CD14-positive monocyte (primary cell): ENCODE measurements around the gene NKAIN4. TPM values are rescaled to one million over a fixed set of nuclear protein-coding genes. Genes with fewer than 3 reads are reported as not detected.

Source experiments
- DNase-seq, 3 donors: peaks; one replicate each; pipeline ENCODE4 v3.0.0-alpha.2; 2011 to 2022
- H2AFZ ChIP-seq: 2 replicates; pipeline ENCODE4 v1.6.0; 2012; ENCODE audit warnings: mild to moderate bottlenecking, low read depth, low read length, inconsistent platforms; ENCODE audit not compliant: insufficient read depth, poor library complexity, severe bottlenecking
- H3K27ac ChIP-seq, 2 donors: 1 replicate in 1 of 2; 2 replicates in 1 of 2; pipeline ENCODE4 v1.5.1; 2012 to 2013; ENCODE audit warnings: low read length in 2 of 2, control low read depth in 1 of 2, inconsistent platforms in 1 of 2, low read depth in 1 of 2, mild to moderate bottlenecking in 1 of 2
- H3K27me3 ChIP-seq, 2 donors: one replicate each; pipeline versions ENCODE4 v1.6.0 to v1.6.1; 2011 to 2013; ENCODE audit warnings: low read length in 2 of 2; ENCODE audit not compliant: control insufficient read depth in 2 of 2, insufficient read depth in 2 of 2
- H3K36me3 ChIP-seq, 2 donors: replicated peaks in 1 of 2; 1 replicate in 1 of 2; 2 replicates in 1 of 2; pipeline versions ENCODE4 v1.5.1 to v1.6.1; 2012 to 2013; ENCODE audit warnings: low read length in 2 of 2, control low read depth in 1 of 2, inconsistent platforms in 1 of 2, mild to moderate bottlenecking in 1 of 2; ENCODE audit not compliant: insufficient read depth in 2 of 2, control insufficient read depth in 1 of 2
- H3K4me1 ChIP-seq, 2 donors: 1 replicate in 1 of 2; 2 replicates in 1 of 2; pipeline versions ENCODE4 v1.5.1 to v1.6.1; 2012 to 2013; ENCODE audit warnings: low read length in 2 of 2, control low read depth in 1 of 2, inconsistent platforms in 1 of 2, mild to moderate bottlenecking in 1 of 2, moderate library complexity in 1 of 2; ENCODE audit not compliant: insufficient read depth in 2 of 2, control insufficient read depth in 1 of 2
- H3K4me2 ChIP-seq: replicated peaks from 2 replicates; pipeline ENCODE3; 2012; ENCODE audit warnings: low read length, moderate library complexity, mild to moderate bottlenecking; ENCODE audit not compliant: poor library complexity, severe bottlenecking; ENCODE audit errors: extremely low read depth
- H3K4me3 ChIP-seq, 3 experiments: fragments of 200-600 bp in 1 of 3; sonication (generic) in 1 of 3; replicated peaks in 1 of 3; 1 replicate in 2 of 3; 2 replicates in 1 of 3; pipeline ENCODE4 v1.5.1; 2011 to 2013; ENCODE audit warnings: low read length in 3 of 3, mild to moderate bottlenecking in 3 of 3, control low read depth in 2 of 3, low read depth in 2 of 3, inconsistent platforms in 1 of 3, moderate library complexity in 1 of 3
- H3K79me2 ChIP-seq: 2 replicates; pipeline ENCODE4 v1.6.0; 2012; ENCODE audit warnings: mild to moderate bottlenecking, control low read depth, inconsistent platforms, low read length, moderate library complexity; ENCODE audit not compliant: insufficient read depth
- H3K9ac ChIP-seq: 2 replicates; pipeline ENCODE4 v1.6.0; 2017; ENCODE audit warnings: low read length, mild to moderate bottlenecking; ENCODE audit not compliant: insufficient read depth, poor library complexity, severe bottlenecking
- H3K9me3 ChIP-seq, 2 donors: replicated peaks in 1 of 2; 1 replicate in 1 of 2; 2 replicates in 1 of 2; pipeline versions ENCODE4 v1.5.1 to v1.6.1; 2012 to 2013; ENCODE audit warnings: low read length in 2 of 2, control low read depth in 1 of 2; ENCODE audit not compliant: control insufficient read depth in 1 of 2, insufficient read depth in 1 of 2
- H4K20me1 ChIP-seq: 2 replicates; pipeline ENCODE4 v1.6.0; 2012; ENCODE audit warnings: mild to moderate bottlenecking, low read length, control low read depth, moderate library complexity; ENCODE audit not compliant: insufficient read depth
- H3K27ac Mint-ChIP-seq, 7 donors: one replicate each; pipeline ENCODE4 v1.8.0; 2020; ENCODE audit warnings: mild to moderate bottlenecking in 7 of 7, mixed read lengths in 7 of 7, moderate library complexity in 6 of 7, inconsistent platforms in 2 of 7
- H3K27me3 Mint-ChIP-seq, 3 donors: one replicate each; pipeline ENCODE4 v1.8.0; 2021 to 2022; ENCODE audit warnings: low read depth in 3 of 3, mild to moderate bottlenecking in 3 of 3, mixed read lengths in 3 of 3, moderate library complexity in 3 of 3, inconsistent platforms in 1 of 3
- H3K36me3 Mint-ChIP-seq, 2 donors: one replicate each; pipeline ENCODE4 v1.8.0; 2020; ENCODE audit warnings: mixed read lengths in 2 of 2, inconsistent platforms in 1 of 2, mild to moderate bottlenecking in 1 of 2
- H3K4me1 Mint-ChIP-seq: one replicate; pipeline ENCODE4 v1.8.0; 2020; ENCODE audit warnings: mild to moderate bottlenecking, mixed read lengths
- H3K4me3 Mint-ChIP-seq, 2 donors: one replicate each; pipeline ENCODE4 v1.8.0; 2020; ENCODE audit warnings: mild to moderate bottlenecking in 2 of 2, mixed read lengths in 2 of 2, moderate library complexity in 1 of 2
- H3K9me3 Mint-ChIP-seq, 7 donors: one replicate each; pipeline ENCODE4 v1.8.0; 2020 to 2022; ENCODE audit warnings: mixed read lengths in 7 of 7, mild to moderate bottlenecking in 6 of 7, moderate library complexity in 6 of 7, inconsistent platforms in 2 of 7
- WGBS: methylation state at CpG from one replicate; pipeline ENCODE4 v1.1.5; 2013; ENCODE audit warnings: missing lambda C conversion rate; ENCODE audit not compliant: insufficient coverage; 5-methylcytosine and 5-hydroxymethylcytosine counted together
- intact Hi-C, 2 donors: fragments of 100-400 bp; cut with micrococcal nuclease; formaldehyde crosslinking; loops; one replicate each; pipeline versions ENCODE4 v1.15.0 to v1.15.1; 2023
- polyA plus RNA-seq, 3 donors: library from polyadenylated mRNA; depleted of rRNA in 1 of 3; unstranded in 2 of 3; stranded (reverse) in 1 of 3; fragments of 300-500 nt in 2 of 3; fragments of >200 nt in 1 of 3; fragmentation: Illumina TruSeq in 2 of 3; gene quantifications; 1 replicate in 2 of 3; 2 replicates in 1 of 3; pipeline ENCODE4 v1.2.3, GENCODE V29; 2012 to 2021
- TF ChIP-seq, protein P1 (sequence below): fragments of 200-600 bp; IDR thresholded peaks from one replicate; pipeline ENCODE4 v1.8.0; 2022; ENCODE audit warnings: antibody characterized with exemption, mild to moderate bottlenecking

The NKAIN4 gene
- polyA plus RNA-seq, 3 donors, result not detected

DNA sequence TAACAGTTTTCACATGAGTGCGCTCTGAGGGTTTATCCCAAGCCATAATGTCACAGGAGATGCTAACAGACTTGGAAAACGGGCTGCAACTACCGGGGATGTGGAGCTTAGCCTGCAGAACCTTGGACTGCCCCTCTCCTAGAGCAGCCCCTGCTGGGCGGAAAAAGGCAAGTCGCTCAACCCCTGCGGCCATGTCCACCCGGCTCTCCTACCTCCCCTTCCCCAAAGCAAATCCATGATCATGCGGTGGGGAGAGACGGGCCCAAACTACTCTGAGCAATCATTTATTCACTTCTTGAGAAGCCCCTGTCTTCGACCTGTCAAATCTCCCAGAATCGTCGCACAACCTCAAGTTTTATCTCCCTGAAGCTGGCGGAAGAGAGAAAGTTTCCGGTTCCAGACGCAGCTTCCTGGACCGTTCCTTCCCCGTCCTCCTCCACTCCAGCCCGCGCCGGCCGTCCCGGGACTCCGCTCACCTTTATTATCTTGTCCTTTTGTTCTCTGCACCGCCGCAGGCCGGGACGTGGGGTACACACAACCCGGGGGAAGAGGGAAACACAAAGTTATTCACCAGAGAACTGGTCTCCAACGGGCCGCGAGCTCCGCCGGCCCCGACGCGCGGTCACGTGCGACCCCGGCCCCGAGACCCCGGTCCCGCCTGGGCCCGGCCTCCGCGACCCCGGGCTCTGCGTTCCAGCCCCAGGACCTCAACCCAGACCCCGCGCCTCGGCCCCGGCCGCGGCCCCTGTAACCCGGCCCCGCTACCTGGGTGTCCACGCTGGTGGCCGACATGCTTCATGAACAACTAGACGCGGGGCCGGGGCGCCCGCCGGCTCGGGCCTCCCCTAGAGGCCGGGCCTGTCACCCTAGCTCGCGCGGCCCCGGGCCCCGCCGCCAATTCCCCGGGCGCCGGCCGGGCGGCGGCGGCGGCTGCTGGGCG, 38.9 kb downstream of the NKAIN4 start:
- Histone ChIP-seq H3K79me2 (peaks cover 54% of the 10 kb centered on the region), H3K9ac (peak overlapping the region; percentile 90), H3K4me1 (peaks cover 15 to 19% of the 10 kb centered on the region in 2 donors), H2AFZ (peak overlapping the region; percentile 83), H3K9me3 (no peaks in the 10 kb centered on the region), H3K36me3 (peaks cover 30 to 43% of the 10 kb centered on the region in 2 donors), H3K4me2 (peak overlapping the region; percentile 92), H3K27me3 (no peaks in the 10 kb centered on the region), H4K20me1 (peaks cover 49% of the 10 kb centered on the region), H3K27ac (peak overlapping the region; percentile 62 to 86), H3K4me3 (peak overlapping the region; percentile 69 to 89 (median 85))
- Mint-ChIP-seq H3K4me1 (peaks cover 24% of the 10 kb centered on the region), H3K27me3 (peaks cover 3 to 6% (median 6%) of the 10 kb centered on the region in 3 donors), H3K27ac (peak overlapping the region; percentile 85 to 95 (median 91)), H3K9me3 (no peaks in the 10 kb centered on the region), H3K36me3 (peaks cover 32 to 40% of the 10 kb centered on the region in 2 donors), H3K4me3 (peak overlapping the region; percentile 91 to 93)
- intact Hi-C loops, result loop anchor here (2.0 to 10.0 kb wide), 2 partner anchors 281 to 287 kb away; partner anchors contain the start of gene GID8 (in 1 of the 2)
- TF ChIP-seq, protein P1, sequence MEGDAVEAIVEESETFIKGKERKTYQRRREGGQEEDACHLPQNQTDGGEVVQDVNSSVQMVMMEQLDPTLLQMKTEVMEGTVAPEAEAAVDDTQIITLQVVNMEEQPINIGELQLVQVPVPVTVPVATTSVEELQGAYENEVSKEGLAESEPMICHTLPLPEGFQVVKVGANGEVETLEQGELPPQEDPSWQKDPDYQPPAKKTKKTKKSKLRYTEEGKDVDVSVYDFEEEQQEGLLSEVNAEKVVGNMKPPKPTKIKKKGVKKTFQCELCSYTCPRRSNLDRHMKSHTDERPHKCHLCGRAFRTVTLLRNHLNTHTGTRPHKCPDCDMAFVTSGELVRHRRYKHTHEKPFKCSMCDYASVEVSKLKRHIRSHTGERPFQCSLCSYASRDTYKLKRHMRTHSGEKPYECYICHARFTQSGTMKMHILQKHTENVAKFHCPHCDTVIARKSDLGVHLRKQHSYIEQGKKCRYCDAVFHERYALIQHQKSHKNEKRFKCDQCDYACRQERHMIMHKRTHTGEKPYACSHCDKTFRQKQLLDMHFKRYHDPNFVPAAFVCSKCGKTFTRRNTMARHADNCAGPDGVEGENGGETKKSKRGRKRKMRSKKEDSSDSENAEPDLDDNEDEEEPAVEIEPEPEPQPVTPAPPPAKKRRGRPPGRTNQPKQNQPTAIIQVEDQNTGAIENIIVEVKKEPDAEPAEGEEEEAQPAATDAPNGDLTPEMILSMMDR, result no peak
- DNase-seq, result peak in 1 of 3 donors; percentile 36
- 3% methylated on average over 80 of the region's 81 CpGs for WGBS

DNA sequence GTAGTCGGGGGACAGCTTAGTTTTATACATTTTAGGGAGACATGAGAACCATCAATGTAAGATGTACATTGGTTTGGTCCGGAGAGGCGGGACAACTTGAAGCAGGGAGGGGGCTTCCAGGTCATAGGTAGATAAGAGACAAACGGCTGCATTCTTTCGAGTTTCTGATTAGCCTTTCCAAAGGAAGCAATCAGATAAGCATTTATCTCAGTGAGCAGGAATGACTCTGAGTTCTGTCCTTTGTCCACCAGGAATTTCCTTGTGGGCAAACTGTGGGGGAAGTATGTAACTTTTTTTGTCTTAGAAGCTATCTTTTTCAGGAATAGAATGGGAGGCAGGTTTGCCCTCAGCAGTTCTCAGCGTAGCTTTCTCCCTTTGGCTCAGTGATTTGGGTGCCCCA, 39.7 kb downstream of the NKAIN4 start:
- peak overlapping the region; percentile 91 to 93 for H3K4me3 Mint-ChIP-seq
- H4K20me1 ChIP-seq, result peaks cover 58% of the 10 kb centered on the region
- no peak overlapping the region for H3K9ac ChIP-seq
- H3K4me1 Mint-ChIP-seq, result peaks cover 24% of the 10 kb centered on the region
- intact Hi-C loops, result loop anchor here in 1 of 2 donors (10.0 kb wide), 1 partner anchor 280 kb away; the partner anchor contains the start of gene GID8
- peak overlapping the region in 1 of 3 experiments; percentile 85 for H3K4me3 ChIP-seq
- no peak overlapping the region for H2AFZ ChIP-seq
- peaks cover 0 to 2% (median 2%) of the 10 kb centered on the region in 3 donors for H3K27me3 Mint-ChIP-seq
- H3K27ac Mint-ChIP-seq, result peak overlapping the region in 3 of 7 donors; percentile 20 to 94 (median 44)
- H3K9me3 Mint-ChIP-seq, result no peaks in the 10 kb centered on the region
- H3K9me3 ChIP-seq, result no peaks in the 10 kb centered on the region
- TF ChIP-seq, protein P1, result no peak
- peaks cover 15 to 19% of the 10 kb centered on the region in 2 donors for H3K4me1 ChIP-seq
- H3K79me2 ChIP-seq, result peaks cover 62% of the 10 kb centered on the region
- no peaks in the 10 kb centered on the region for H3K27me3 ChIP-seq
- DNase-seq, result no peak
- 81% methylated on average over 2 of the region's 6 CpGs for WGBS
- H3K36me3 ChIP-seq, result peaks cover 39 to 52% of the 10 kb centered on the region in 2 donors
- H3K27ac ChIP-seq, result peak overlapping the region in 1 of 2 donors; percentile 86
- H3K36me3 Mint-ChIP-seq, result peaks cover 38 to 49% of the 10 kb centered on the region in 2 donors
- peak overlapping the region; percentile 92 for H3K4me2 ChIP-seq
